ENCODE measurements around the gene PRSS33. TPM values are rescaled to one million over a fixed set of nuclear protein-coding genes. Genes with fewer than 3 reads are reported as not detected.
A peak's percentile ranks its signal among the peaks of the same experiment; 100 is the strongest.

PRSS33 gene
- total and polyA plus RNA-seq, 9 of the 15 experiments (the other 6 are each of a cell fraction or from before 2014, with no cell fraction given): not detected

- TF ChIP-seq MEIS2 (IDR thresholded peaks at IDR 0.05; ENCODE audit: partially characterized antibody) (peak; percentile 84), YY1 (IDR thresholded peaks at IDR 0.05; ENCODE audit: borderline replicate concordance in 1 of 3, control insufficient read depth in 1 of 3, extremely low read depth in 1 of 3, insufficient read depth in 3 of 3, insufficient read length in 1 of 3, insufficient replicate concordance in 2 of 3, low read depth in 1 of 3, low read length in 2 of 3) (no peak), PBX2 (CRISPR knock-in tag; IDR thresholded peaks at IDR 0.05; ENCODE audit: low read depth) (no peak), PBX2 (tag; conservative IDR thresholded peaks at IDR 0.05; ENCODE audit: low read depth) (peak; percentile 71)
These were observed 12.5 kb upstream of the PRSS33 start (continued) for GRCh38 chr16:2799859-2800226.

- in situ Hi-C loops (cut with MboI) (no loop called here), intact Hi-C loops (cut with micrococcal nuclease) (no loop called here)
- ATAC-seq (no peak), FAIRE-seq (no peak), DNase-seq (ENCODE audit: extremely low read depth in 1 of 4, low spot score in 3 of 4) (no peak)
- BruUV-seq (replicated peaks): no TSS peak
- ChIA-PET POLR2A (no interaction called here), CTCF (ENCODE audit: low intra/inter-chr PET ratio) (no interaction called here)
- Histone ChIP-seq H3K27me3 (ENCODE audit: control insufficient read depth in 2 of 2, insufficient read depth in 2 of 2, low read length in 2 of 2) (peaks cover 2 to 5% of the 10 kb centered on the region in 2 experiments; a peak in 3 of 5 replicates), H3K79me2 (ENCODE audit: control insufficient read depth, insufficient read depth, low read length) (no peaks in the 10 kb centered on the region), H3K27ac (ENCODE audit: extremely low read depth, low read depth, low read length) (no peak overlapping the region), H3K4me2 (ENCODE audit: insufficient read depth, low read length) (no peak overlapping the region), H3K4me1 (replicated peaks in 1 of 2; ENCODE audit: control insufficient read depth in 2 of 2, insufficient read depth in 2 of 2, low read length in 2 of 2) (peaks cover 13 to 14% of the 10 kb centered on the region in 2 experiments), H3K36me3 (ENCODE audit: control insufficient read depth, insufficient read depth, low read length) (no peaks in the 10 kb centered on the region), H2AFZ (ENCODE audit: low read depth, low read length) (no peak overlapping the region), H3K9ac (ENCODE audit: insufficient read depth in 1 of 2, low read depth in 2 of 2, low read length in 2 of 2) (peak overlapping the region in 1 of 2 experiments; percentile 23; a peak in 2 of 4 replicates), H4K20me1 (replicated peaks; ENCODE audit: control insufficient read depth, insufficient read depth, low read length) (no peaks in the 10 kb centered on the region), H3K4me3 (no peak overlapping the region), H3K9me3 (replicated peaks; ENCODE audit: control insufficient read depth, insufficient read depth, low read depth, low read length) (peaks cover 4% of the 10 kb centered on the region; the same call in 1 of the 2 replicates), H3K9me1 (ENCODE audit: control insufficient read depth, insufficient read depth, low read length) (no peaks in the 10 kb centered on the region)
- WGBS (ENCODE audit: insufficient coverage, low coverage, missing lambda C conversion rate): 33% methylated on average over 17 of the region's 21 CpGs
- no peak for TF ChIP-seq ZNF717 (CRISPR knock-in tag; IDR thresholded peaks at IDR 0.05)
- TF ChIP-seq ZNF3 (CRISPR knock-in tag; IDR thresholded peaks at IDR 0.05): no peak
- TF ChIP-seq GTF2A2 (tag; IDR thresholded peaks at IDR 0.05): no peak
- no peak for TF ChIP-seq MAX (CRISPR knock-in tag; IDR thresholded peaks at IDR 0.05)
- no peak for TF ChIP-seq ZBTB34 (CRISPR knock-in tag; IDR thresholded peaks at IDR 0.05)
- TF ChIP-seq ZC3H4 (CRISPR knock-in tag; IDR thresholded peaks at IDR 0.05; ENCODE audit: borderline replicate concordance): no peak
- TF ChIP-seq E4F1 (CRISPR knock-in tag; IDR thresholded peaks at IDR 0.05; ENCODE audit: borderline replicate concordance): no peak
These were observed 12.0 kb upstream of the PRSS33 start for GRCh38 chr16:2799205-2799858.

All from K562 (cell line).